HL-60 (cell line): ENCODE data around the gene ATG10.

ENCODE experiments used
- DNase-seq, 2 experiments: peaks; one replicate each; pipeline ENCODE4 v3.0.0-alpha.2; 2010 to 2020; ENCODE audit warnings: low read depth in 1 of 2, low spot score in 1 of 2
- H3K27ac ChIP-seq: fragments of 250-450 bp; sonication (Bioruptor Pico); replicated peaks from 2 replicates; pipeline ENCODE4 v1.5.1; 2020; ENCODE audit warnings: mild to moderate bottlenecking, moderate library complexity
- H3K27me3 ChIP-seq: fragments of 250-450 bp; sonication (Bioruptor Pico); 2 replicates; pipeline ENCODE4 v1.5.1; 2021; ENCODE audit warnings: mild to moderate bottlenecking, moderate library complexity; ENCODE audit not compliant: insufficient read depth, poor library complexity, severe bottlenecking
- H3K4me3 ChIP-seq: replicated peaks from 2 replicates; pipeline ENCODE4 v1.5.1; 2011; ENCODE audit warnings: mild to moderate bottlenecking, control low read depth, low read length; ENCODE audit not compliant: insufficient read depth
- GABPA ChIP-seq: IDR thresholded peaks from 2 replicates; pipeline ENCODE4 v1.6.1; 2012; ENCODE audit warnings: low read depth
- POLR2AphosphoS5 ChIP-seq: IDR thresholded peaks from 2 replicates; pipeline ENCODE4 v1.6.1; 2012; ENCODE audit warnings: low read depth
- SPI1 ChIP-seq: IDR thresholded peaks from 2 replicates; pipeline ENCODE4 v1.6.1; 2012; ENCODE audit warnings: low read depth, mild to moderate bottlenecking, borderline replicate concordance
- TF ChIP-seq, protein P1 (sequence below): IDR thresholded peaks from one replicate; pipeline ENCODE4 v1.5.1; 2011; ENCODE audit warnings: low read length, control low read depth, inconsistent platforms; ENCODE audit not compliant: insufficient read depth
- TF ChIP-seq, protein P2 (sequence below): IDR thresholded peaks from 2 replicates; pipeline ENCODE4 v1.6.1; 2012; ENCODE audit warnings: low read depth; ENCODE audit not compliant: insufficient replicate concordance

Gene ATG10

DNA sequence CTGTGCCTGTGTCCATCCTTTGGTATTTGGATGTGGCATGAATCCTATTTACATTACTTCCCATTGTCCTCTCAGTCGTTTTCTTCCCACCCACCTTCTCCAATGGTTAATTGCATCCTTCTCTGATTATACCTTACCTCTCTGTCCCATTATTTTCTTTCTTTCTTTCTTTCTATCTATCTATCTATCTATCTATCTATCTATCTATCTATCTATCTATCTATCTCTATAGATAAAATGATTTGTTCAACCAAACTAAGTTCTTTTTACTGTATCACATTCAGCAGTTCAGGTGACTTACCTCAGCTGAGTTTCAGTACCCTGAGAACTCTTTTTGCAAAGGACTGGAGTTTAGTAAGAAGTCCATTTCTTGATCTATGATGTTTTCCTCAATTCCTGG, 225.7 kb downstream of the ATG10 start:
- Histone ChIP-seq H3K27me3 (no peaks in the 10 kb centered on the region), H3K4me3 (no peak overlapping the region), H3K27ac (no peak overlapping the region)
- TF ChIP-seq, protein P1, sequence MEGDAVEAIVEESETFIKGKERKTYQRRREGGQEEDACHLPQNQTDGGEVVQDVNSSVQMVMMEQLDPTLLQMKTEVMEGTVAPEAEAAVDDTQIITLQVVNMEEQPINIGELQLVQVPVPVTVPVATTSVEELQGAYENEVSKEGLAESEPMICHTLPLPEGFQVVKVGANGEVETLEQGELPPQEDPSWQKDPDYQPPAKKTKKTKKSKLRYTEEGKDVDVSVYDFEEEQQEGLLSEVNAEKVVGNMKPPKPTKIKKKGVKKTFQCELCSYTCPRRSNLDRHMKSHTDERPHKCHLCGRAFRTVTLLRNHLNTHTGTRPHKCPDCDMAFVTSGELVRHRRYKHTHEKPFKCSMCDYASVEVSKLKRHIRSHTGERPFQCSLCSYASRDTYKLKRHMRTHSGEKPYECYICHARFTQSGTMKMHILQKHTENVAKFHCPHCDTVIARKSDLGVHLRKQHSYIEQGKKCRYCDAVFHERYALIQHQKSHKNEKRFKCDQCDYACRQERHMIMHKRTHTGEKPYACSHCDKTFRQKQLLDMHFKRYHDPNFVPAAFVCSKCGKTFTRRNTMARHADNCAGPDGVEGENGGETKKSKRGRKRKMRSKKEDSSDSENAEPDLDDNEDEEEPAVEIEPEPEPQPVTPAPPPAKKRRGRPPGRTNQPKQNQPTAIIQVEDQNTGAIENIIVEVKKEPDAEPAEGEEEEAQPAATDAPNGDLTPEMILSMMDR: no peak
- TF ChIP-seq GABPA (no peak), SPI1 (no peak), POLR2AphosphoS5 (no peak)
- TF ChIP-seq, protein P2, sequence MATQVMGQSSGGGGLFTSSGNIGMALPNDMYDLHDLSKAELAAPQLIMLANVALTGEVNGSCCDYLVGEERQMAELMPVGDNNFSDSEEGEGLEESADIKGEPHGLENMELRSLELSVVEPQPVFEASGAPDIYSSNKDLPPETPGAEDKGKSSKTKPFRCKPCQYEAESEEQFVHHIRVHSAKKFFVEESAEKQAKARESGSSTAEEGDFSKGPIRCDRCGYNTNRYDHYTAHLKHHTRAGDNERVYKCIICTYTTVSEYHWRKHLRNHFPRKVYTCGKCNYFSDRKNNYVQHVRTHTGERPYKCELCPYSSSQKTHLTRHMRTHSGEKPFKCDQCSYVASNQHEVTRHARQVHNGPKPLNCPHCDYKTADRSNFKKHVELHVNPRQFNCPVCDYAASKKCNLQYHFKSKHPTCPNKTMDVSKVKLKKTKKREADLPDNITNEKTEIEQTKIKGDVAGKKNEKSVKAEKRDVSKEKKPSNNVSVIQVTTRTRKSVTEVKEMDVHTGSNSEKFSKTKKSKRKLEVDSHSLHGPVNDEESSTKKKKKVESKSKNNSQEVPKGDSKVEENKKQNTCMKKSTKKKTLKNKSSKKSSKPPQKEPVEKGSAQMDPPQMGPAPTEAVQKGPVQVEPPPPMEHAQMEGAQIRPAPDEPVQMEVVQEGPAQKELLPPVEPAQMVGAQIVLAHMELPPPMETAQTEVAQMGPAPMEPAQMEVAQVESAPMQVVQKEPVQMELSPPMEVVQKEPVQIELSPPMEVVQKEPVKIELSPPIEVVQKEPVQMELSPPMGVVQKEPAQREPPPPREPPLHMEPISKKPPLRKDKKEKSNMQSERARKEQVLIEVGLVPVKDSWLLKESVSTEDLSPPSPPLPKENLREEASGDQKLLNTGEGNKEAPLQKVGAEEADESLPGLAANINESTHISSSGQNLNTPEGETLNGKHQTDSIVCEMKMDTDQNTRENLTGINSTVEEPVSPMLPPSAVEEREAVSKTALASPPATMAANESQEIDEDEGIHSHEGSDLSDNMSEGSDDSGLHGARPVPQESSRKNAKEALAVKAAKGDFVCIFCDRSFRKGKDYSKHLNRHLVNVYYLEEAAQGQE: no peak
- no peak for DNase-seq

DNA sequence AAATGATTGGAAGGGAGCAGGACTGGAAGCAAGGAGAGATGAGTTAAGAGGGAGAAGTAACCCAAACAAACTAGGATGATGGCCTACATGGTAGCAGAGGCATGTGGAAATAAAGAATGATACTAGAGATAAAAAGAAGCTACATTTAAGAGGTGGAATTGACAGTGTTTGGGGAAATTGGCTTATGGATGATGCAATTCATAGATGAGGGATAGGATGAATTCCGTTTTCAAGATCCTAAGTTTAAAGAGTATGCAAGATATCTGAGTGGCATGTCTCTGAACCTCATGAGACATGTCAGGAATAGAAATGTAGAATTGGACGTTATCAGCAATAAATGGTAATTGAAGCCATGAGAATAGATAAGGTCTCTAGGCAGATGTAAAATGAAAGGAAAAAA, 232.7 kb downstream of the ATG10 start:
- DNase-seq: no peak
- Histone ChIP-seq H3K27ac (no peak overlapping the region), H3K4me3 (no peak overlapping the region), H3K27me3 (no peaks in the 10 kb centered on the region)
- TF ChIP-seq, protein P1: no peak
- TF ChIP-seq GABPA: no peak
- TF ChIP-seq, protein P2: no peak
- TF ChIP-seq POLR2AphosphoS5: no peak
- no peak for TF ChIP-seq SPI1

DNA sequence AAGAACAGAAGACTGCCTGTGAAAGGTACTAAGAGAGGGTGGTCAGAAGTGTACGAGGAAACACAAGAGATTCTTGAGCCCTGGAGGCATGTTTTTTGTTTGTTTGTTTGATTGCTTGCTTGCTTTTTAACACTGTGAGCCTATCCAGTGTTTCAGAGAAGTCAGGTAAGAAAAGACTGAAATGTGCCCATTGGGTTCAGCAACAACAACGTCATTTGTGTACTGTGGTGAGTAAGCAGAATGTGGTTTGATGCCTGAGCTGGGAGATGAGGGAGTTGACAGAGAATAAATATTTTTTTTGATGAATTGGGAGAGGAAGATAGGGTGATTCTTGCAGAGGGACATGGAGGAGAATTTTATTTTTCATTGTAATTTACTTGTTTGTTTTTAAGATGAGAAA, 233.2 kb downstream of the ATG10 start:
- TF ChIP-seq, protein P2: no peak
- TF ChIP-seq, protein P1: no peak
- TF ChIP-seq SPI1 (no peak), POLR2AphosphoS5 (no peak), GABPA (no peak)
- no peak for DNase-seq
- H3K27me3 ChIP-seq: no peaks in the 10 kb centered on the region
- no peak overlapping the region for H3K27ac ChIP-seq
- H3K4me3 ChIP-seq: no peak overlapping the region
